Esophagus muscularis mucosa (tissue), 4 donors: ENCODE data around the gene DNM3. TPM values are rescaled to one million over a fixed set of nuclear protein-coding genes. Genes with fewer than 3 reads are reported as not detected.

Experiments used
- DNase-seq: peaks from one replicate; pipeline ENCODE4 v3.0.0-alpha.2; 2017; ENCODE audit errors: extremely low spot score
- H3K27ac ChIP-seq, 4 donors: fragments of 200-600 bp; sonication (generic); replicated peaks in 1 of 4; 1 replicate in 3 of 4; 2 replicates in 1 of 4; pipeline ENCODE4 v1.5.1; 2016 to 2019; ENCODE audit warnings: mild to moderate bottlenecking in 1 of 4
- H3K27me3 ChIP-seq, 4 donors: fragments of 200-600 bp; sonication (generic); one replicate each; pipeline versions ENCODE4 v1.5.1 to v1.6.0; 2016 to 2019
- H3K36me3 ChIP-seq, 4 donors: fragments of 200-600 bp; sonication (generic); one replicate each; pipeline ENCODE4 v1.5.1; 2016 to 2019
- H3K4me1 ChIP-seq, 4 donors: fragments of 200-600 bp; sonication (generic); one replicate each; pipeline ENCODE4 v1.5.1; 2016 to 2019
- H3K4me3 ChIP-seq, 4 donors: fragments of 200-600 bp; sonication (generic); 1 replicate in 2 of 4; 2 replicates in 2 of 4; pipeline ENCODE4 v1.5.1; 2016 to 2019; ENCODE audit warnings: mild to moderate bottlenecking in 4 of 4, moderate library complexity in 1 of 4
- H3K9me3 ChIP-seq, 4 donors: fragments of 200-600 bp; sonication (generic); 1 replicate in 3 of 4; 2 replicates in 1 of 4; pipeline ENCODE4 v1.5.1; 2016 to 2019
- CTCF ChIP-seq, 3 experiments: fragments of 200-600 bp in 2 of 3; fragments of 450-650 bp in 1 of 3; sonication (generic) in 2 of 3; IDR thresholded peaks; one replicate each; pipeline ENCODE4 v1.5.1; 2017 to 2019; ENCODE audit warnings: antibody characterized with exemption in 3 of 3, mild to moderate bottlenecking in 2 of 3, moderate library complexity in 1 of 3
- EP300 ChIP-seq: sonication (generic); formaldehyde crosslinking; IDR thresholded peaks from one replicate; pipeline ENCODE4 v1.6.1; 2017; ENCODE audit warnings: antibody characterized with exemption
- POLR2A ChIP-seq: fragments of 450-650 bp; IDR thresholded peaks from one replicate; pipeline ENCODE4 v1.6.1; 2017; ENCODE audit warnings: antibody characterized with exemption, moderate library complexity, mild to moderate bottlenecking, low read depth
- POLR2AphosphoS5 ChIP-seq, 2 donors: sonication (generic); formaldehyde crosslinking; IDR thresholded peaks; one replicate each; pipeline ENCODE4 v1.6.1; 2017; ENCODE audit warnings: antibody characterized with exemption in 2 of 2
- WGBS: methylation state at CpG from one replicate; pipeline ENCODE4 v1.1.5; 2018; 5-methylcytosine and 5-hydroxymethylcytosine counted together
- intact Hi-C: fragments of 100-400 bp; cut with DNase I; formaldehyde crosslinking; loops from one replicate; pipeline ENCODE4 v1.15.1; 2023
- total RNA-seq, 4 donors: library from RNA; depleted of rRNA; stranded (reverse); fragments of >200 nt; gene quantifications; one replicate each; pipeline versions ENCODE4 v1.1.0 to v1.2.1, GENCODE V29; 2016

Gene DNM3
- total RNA-seq, 4 donors from 2014 or later = 3.3 to 6.4 (median 3.9) TPM

DNA sequence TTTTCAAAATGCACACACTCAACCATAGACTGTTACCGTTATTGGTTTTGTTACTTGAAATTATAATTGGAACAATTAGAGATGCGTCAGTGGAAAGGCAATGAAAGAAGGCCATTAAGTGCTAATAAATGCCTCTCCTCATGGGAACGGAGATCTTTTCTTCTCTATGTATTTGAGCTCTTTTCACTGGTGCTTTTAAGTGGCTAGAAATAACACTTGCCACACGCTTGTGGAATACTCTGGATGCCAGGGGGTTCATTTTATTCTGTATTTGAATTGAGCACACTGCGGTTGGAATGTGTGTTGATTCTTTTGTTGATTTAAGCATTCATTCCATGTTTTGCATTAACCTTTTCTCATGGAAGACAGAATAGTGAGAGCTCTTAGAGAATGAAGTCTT, 68.4 kb downstream of the DNM3 start:
- no peak overlapping the region for H3K27ac ChIP-seq
- no peaks in the 10 kb centered on the region for H3K36me3 ChIP-seq
- peaks cover 5 to 16% (median 8%) of the 10 kb centered on the region in 4 donors for H3K4me1 ChIP-seq
- no peak for DNase-seq
- intact Hi-C loops = no loop called here
- WGBS = 74% methylated on average over 5 of the region's 5 CpGs
- H3K9me3 ChIP-seq = no peaks in the 10 kb centered on the region
- no peaks in the 10 kb centered on the region for H3K27me3 ChIP-seq
- H3K4me3 ChIP-seq = no peak overlapping the region
- TF ChIP-seq POLR2A (no peak), EP300 (no peak), CTCF (IDR thresholded peaks at IDR 0.05) (no peak), POLR2AphosphoS5 (IDR thresholded peaks at IDR 0.05) (no peak)

DNA sequence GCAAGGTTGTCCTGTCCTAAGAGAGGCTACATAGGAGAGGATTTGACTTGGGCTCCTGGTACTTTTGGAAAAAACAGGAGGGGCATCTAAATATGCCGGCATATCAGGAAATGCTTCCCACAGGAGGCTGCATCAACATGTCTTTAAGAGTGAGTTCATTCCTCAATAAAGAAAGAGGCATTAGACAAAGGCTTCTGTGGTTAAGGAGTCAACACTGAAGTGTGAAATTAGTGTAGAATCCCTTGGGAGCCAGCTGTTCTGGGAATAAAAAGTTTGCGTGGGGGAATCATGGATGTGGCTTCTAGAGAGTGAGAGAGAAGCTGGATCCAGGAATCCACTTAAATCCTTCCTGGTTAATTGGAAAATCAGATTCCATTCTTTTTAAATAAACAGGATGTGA, 69.5 kb downstream of the DNM3 start:
- H3K27me3 ChIP-seq = no peaks in the 10 kb centered on the region
- peaks cover 5 to 16% (median 8%) of the 10 kb centered on the region in 4 donors for H3K4me1 ChIP-seq
- WGBS = 75% methylated on average over 2 of the region's 2 CpGs
- DNase-seq = no peak
- H3K36me3 ChIP-seq = no peaks in the 10 kb centered on the region
- H3K27ac ChIP-seq = no peak overlapping the region
- no peaks in the 10 kb centered on the region for H3K9me3 ChIP-seq
- TF ChIP-seq EP300 = no peak
- TF ChIP-seq POLR2AphosphoS5 (IDR thresholded peaks at IDR 0.05) = no peak
- no peak for TF ChIP-seq CTCF (IDR thresholded peaks at IDR 0.05)
- TF ChIP-seq POLR2A = no peak
- H3K4me3 ChIP-seq = no peak overlapping the region
- intact Hi-C loops = no loop called here

- no peaks in the 10 kb centered on the region for H3K36me3 ChIP-seq
- no peaks in the 10 kb centered on the region for H3K9me3 ChIP-seq
- DNase-seq = no peak
- H3K4me3 ChIP-seq = no peak overlapping the region
- TF ChIP-seq POLR2AphosphoS5 (IDR thresholded peaks at IDR 0.05) (no peak), POLR2A (no peak), EP300 (no peak), CTCF (IDR thresholded peaks at IDR 0.05) (no peak)
- 94% methylated on average over 8 of the region's 8 CpGs for WGBS
- peaks cover 5 to 16% (median 8%) of the 10 kb centered on the region in 4 donors for H3K4me1 ChIP-seq
- intact Hi-C loops = no loop called here
- no peak overlapping the region for H3K27ac ChIP-seq
- no peaks in the 10 kb centered on the region for H3K27me3 ChIP-seq
Observed at GRCh38 chr1:171911506-171911905, 70.2 kb downstream of the DNM3 start.

DNA sequence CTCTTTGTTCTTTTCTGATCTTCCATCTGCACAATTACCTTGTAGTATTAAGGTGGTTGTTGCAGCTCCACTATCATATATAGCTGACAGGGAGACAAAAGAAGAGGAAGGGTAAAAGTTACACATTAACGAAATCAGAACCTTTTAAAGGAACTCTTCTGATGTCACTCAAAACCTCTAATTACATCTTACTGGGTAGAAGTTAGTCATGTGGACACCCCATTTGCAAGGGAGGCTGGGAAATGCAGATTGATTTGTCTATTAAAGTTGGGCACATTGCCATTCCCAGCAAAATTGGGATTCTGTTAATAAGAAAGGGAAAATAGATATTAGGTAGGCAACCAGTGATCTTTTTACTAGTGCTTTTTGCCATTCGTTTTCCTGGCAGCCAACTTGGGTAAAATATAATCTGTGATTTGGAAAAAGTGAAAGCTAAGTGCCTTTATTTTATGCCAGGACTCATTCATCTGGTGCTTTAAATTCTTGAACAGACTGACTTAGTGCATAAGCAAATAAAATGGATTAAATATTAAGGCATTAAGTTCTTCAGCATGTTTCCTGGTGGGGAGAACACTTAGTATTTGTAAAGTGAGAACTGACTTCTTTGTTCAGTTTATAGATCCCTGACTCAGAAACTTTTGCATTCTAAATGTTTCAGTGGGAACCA, 71.3 kb downstream of the DNM3 start:
- H3K9me3 ChIP-seq = no peaks in the 10 kb centered on the region
- H3K36me3 ChIP-seq = no peaks in the 10 kb centered on the region
- TF ChIP-seq POLR2AphosphoS5 (IDR thresholded peaks at IDR 0.05) (no peak), POLR2A (no peak), EP300 (no peak), CTCF (IDR thresholded peaks at IDR 0.05) (no peak)
- H3K27ac ChIP-seq = no peak overlapping the region
- no peak for DNase-seq
- no peak overlapping the region for H3K4me3 ChIP-seq
- WGBS = 61% methylated on average over 2 of the region's 2 CpGs
- H3K27me3 ChIP-seq = no peaks in the 10 kb centered on the region
- peaks cover 5 to 16% (median 8%) of the 10 kb centered on the region in 4 donors for H3K4me1 ChIP-seq
- intact Hi-C loops = no loop called here

DNA sequence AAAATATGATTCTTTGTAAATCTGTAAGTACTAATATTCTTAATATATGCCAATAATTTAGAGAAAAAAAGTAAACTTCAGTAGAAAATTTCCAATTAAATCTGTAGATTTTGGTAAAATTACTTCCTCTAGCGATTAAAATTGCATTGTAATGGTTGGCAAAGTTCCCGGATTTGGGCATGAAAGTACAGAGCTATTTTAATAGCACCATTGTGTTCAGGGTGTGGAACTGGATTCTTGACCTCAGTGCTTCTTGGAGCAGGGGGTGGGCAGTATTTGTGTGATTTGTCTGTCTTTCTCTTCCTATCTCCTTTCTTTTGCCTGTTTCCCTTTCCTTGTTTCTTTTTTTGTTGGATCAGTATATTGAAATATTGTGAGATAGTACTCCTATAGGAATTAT, 72.1 kb downstream of the DNM3 start:
- Histone ChIP-seq H3K9me3 (no peaks in the 10 kb centered on the region), H3K27me3 (no peaks in the 10 kb centered on the region), H3K4me1 (peaks cover 5 to 16% (median 8%) of the 10 kb centered on the region in 4 donors), H3K27ac (no peak overlapping the region), H3K4me3 (no peak overlapping the region), H3K36me3 (no peaks in the 10 kb centered on the region)
- no peak for TF ChIP-seq POLR2A
- TF ChIP-seq CTCF (IDR thresholded peaks at IDR 0.05) = no peak
- no peak for TF ChIP-seq EP300
- no peak for TF ChIP-seq POLR2AphosphoS5 (IDR thresholded peaks at IDR 0.05)
- no peak for DNase-seq
- intact Hi-C loops = no loop called here
- 34% methylated on average over 2 of the region's 2 CpGs for WGBS
